ENCODE results near the gene DLGAP1. TPM values are rescaled to one million over a fixed set of nuclear protein-coding genes. Genes with fewer than 3 reads are reported as not detected.

Gene DLGAP1
- total and polyA plus RNA-seq, 3 experiments from 2014 or later: 0.07 to 0.46 TPM; not detected in 1

DNA sequence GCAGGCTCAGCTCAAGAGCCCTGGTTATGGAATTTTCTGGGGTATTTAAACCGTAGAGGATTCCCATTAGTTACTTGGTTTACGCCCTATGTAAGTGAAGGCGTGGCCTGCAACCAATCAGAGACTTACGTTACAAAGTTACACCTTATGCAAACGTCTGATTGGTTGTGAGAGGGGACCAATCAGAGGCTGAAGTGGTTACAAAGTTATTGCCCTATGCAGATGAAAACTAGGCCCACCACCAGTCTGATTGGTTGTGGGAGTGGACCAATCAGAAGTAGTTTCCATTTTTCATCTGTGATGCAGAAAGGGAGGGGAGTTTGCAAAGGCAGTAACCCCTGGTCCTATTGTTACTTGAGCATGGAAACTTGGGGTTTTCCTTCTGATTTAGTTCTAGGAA, 49.1 kb downstream of the DLGAP1 start:
- no peaks in the 10 kb centered on the region for H3K27me3 ChIP-seq (ENCODE audit: insufficient read depth, low read length, poor library complexity, severe bottlenecking)
- H3K4me3 ChIP-seq (ENCODE audit: low read length): no peak overlapping the region
- ChIA-PET POLR2A (no interaction called here), CTCF (no interaction called here)
- no peak overlapping the region for H3K27ac ChIP-seq (ENCODE audit: low read depth, low read length)
- no peaks in the 10 kb centered on the region for H3K36me3 ChIP-seq (ENCODE audit: insufficient read depth, low read length)
- Mint-ChIP-seq H3K36me3 (no peaks in the 10 kb centered on the region), H3K27ac (no peak overlapping the region), H3K4me3 (no peak overlapping the region), H3K27me3 (no peaks in the 10 kb centered on the region), H3K4me1 (no peaks in the 10 kb centered on the region), H3K9me3 (peaks cover 2 to 11% (median 4%) of the 10 kb centered on the region in 5 donors)
- no peaks in the 10 kb centered on the region for H3K9me3 ChIP-seq (ENCODE audit: low read length)
- DNase-seq: no peak
- H3K4me1 ChIP-seq (ENCODE audit: insufficient read depth, low read length): no peaks in the 10 kb centered on the region

DNA sequence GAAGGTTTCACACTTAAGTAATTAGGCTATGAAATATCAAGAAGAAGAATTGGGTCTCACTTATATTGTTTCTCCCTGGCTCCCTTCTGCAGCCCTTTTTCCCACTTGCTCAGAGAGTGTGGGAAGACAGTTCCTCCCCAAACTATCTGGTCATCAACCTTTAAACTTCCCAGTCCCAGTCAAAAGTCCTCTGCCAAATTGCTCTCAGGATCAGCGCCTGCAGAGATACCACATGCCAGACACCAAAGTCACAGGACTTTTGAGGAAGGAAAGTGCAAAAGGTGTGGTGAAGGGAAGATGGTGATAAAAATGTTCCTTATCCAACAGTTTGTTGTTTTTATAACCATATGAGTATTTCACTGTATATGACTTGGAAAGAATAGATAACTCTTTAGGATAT, 51.3 kb downstream of the DLGAP1 start:
- H3K4me3 Mint-ChIP-seq: no peak overlapping the region
- no peaks in the 10 kb centered on the region for H3K36me3 ChIP-seq (ENCODE audit: insufficient read depth, low read length)
- no peaks in the 10 kb centered on the region for H3K27me3 Mint-ChIP-seq
- H3K4me1 ChIP-seq (ENCODE audit: insufficient read depth, low read length): no peaks in the 10 kb centered on the region
- no peak overlapping the region for H3K27ac ChIP-seq (ENCODE audit: low read depth, low read length)
- H3K27ac Mint-ChIP-seq: peak overlapping the region in 1 of 8 donors; percentile 50
- ChIA-PET POLR2A (no interaction called here), CTCF (no interaction called here)
- no peak overlapping the region for H3K4me3 ChIP-seq (ENCODE audit: low read length)
- peaks cover 2 to 12% (median 8%) of the 10 kb centered on the region in 5 donors for H3K9me3 Mint-ChIP-seq
- DNase-seq: no peak
- no peaks in the 10 kb centered on the region for H3K36me3 Mint-ChIP-seq
- H3K4me1 Mint-ChIP-seq: no peaks in the 10 kb centered on the region
- no peaks in the 10 kb centered on the region for H3K9me3 ChIP-seq (ENCODE audit: low read length)
- no peaks in the 10 kb centered on the region for H3K27me3 ChIP-seq (ENCODE audit: insufficient read depth, low read length, poor library complexity, severe bottlenecking)

DNA sequence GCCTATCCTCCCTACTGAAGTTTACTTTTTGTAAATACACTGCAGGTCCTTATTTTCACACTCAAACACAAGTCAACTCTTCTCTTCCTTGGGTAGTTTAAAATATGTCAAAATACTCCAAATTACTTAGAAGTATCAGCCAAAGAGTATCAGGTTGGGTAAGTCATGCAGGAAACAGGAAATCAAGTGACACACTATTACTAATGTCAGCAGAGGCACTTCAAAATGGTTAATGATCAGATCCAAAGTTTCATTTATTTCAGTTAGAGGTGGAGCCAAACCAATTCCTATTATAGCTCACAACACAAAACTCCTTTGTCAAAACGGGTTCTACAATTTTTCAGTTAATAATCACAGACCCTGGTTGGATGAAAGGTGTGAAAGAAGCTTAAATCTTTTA, 54.2 kb downstream of the DLGAP1 start:
- Histone ChIP-seq H3K36me3 (ENCODE audit: insufficient read depth, low read length) (no peaks in the 10 kb centered on the region), H3K9me3 (ENCODE audit: low read length) (no peaks in the 10 kb centered on the region), H3K27me3 (ENCODE audit: insufficient read depth, low read length, poor library complexity, severe bottlenecking) (no peaks in the 10 kb centered on the region), H3K4me3 (ENCODE audit: low read length) (no peak overlapping the region), H3K27ac (ENCODE audit: low read depth, low read length) (no peak overlapping the region), H3K4me1 (ENCODE audit: insufficient read depth, low read length) (no peaks in the 10 kb centered on the region)
- Mint-ChIP-seq H3K4me1 (no peaks in the 10 kb centered on the region), H3K27me3 (no peaks in the 10 kb centered on the region), H3K4me3 (no peak overlapping the region), H3K27ac (no peak overlapping the region), H3K9me3 (peaks cover 0 to 13% (median 8%) of the 10 kb centered on the region in 5 donors), H3K36me3 (no peaks in the 10 kb centered on the region)
- ChIA-PET POLR2A (no interaction called here), CTCF (no interaction called here)
- DNase-seq: no peak

DNA sequence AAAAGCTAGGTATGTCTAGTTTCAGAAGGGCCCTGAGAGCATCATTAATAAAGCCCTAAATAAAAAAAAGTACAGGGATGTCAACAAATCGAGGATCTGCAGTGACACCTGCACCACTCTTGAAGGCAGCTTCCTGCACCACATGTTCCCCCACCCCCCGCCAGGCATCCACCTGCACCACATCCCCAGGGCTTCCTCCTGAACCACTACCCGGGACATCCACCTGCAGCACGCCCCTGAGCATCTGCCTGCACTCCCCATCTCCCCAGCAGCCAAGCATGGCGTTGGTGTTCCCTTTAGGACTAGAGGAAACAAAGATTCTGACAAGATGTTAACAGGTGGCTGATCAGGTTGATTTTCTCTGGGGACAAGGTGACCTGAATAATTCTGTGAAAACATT, 55.2 kb downstream of the DLGAP1 start:
- Histone ChIP-seq H3K4me1 (ENCODE audit: insufficient read depth, low read length) (no peaks in the 10 kb centered on the region), H3K4me3 (ENCODE audit: low read length) (no peak overlapping the region), H3K9me3 (ENCODE audit: low read length) (no peaks in the 10 kb centered on the region), H3K27me3 (ENCODE audit: insufficient read depth, low read length, poor library complexity, severe bottlenecking) (no peaks in the 10 kb centered on the region), H3K27ac (ENCODE audit: low read depth, low read length) (no peak overlapping the region), H3K36me3 (ENCODE audit: insufficient read depth, low read length) (no peaks in the 10 kb centered on the region)
- no peaks in the 10 kb centered on the region for H3K36me3 Mint-ChIP-seq
- DNase-seq: no peak
- CTCF ChIA-PET: no interaction called here
- H3K27ac Mint-ChIP-seq: no peak overlapping the region
- H3K9me3 Mint-ChIP-seq: peaks cover 0 to 9% (median 3%) of the 10 kb centered on the region in 5 donors
- no peak overlapping the region for H3K4me3 Mint-ChIP-seq
- H3K4me1 Mint-ChIP-seq: no peaks in the 10 kb centered on the region
- POLR2A ChIA-PET: no interaction called here
- H3K27me3 Mint-ChIP-seq: no peaks in the 10 kb centered on the region

DNA sequence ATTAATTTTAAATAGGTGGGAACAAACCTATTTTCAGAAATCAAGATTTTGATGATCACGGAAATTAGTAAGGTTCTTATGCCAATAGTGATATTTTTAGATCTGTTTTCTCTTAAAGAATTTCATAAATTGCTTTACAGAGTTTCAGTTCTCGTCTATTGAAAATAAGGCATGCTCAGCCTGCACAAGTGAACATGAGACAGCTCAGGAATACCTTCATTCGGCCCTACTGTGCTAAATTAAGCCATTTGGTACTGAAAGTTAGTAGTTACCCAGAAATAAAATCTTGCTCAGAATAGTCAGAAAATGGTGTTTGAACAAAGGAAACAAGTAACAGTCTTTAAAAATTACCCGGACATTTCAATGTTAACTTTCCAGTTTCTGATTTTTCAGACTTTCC, 60.4 kb downstream of the DLGAP1 start:
- no peak overlapping the region for H3K4me3 ChIP-seq (ENCODE audit: low read length)
- ChIA-PET POLR2A (no interaction called here), CTCF (no interaction called here)
- no peaks in the 10 kb centered on the region for H3K4me1 ChIP-seq (ENCODE audit: insufficient read depth, low read length)
- Mint-ChIP-seq H3K36me3 (no peaks in the 10 kb centered on the region), H3K27me3 (no peaks in the 10 kb centered on the region), H3K4me3 (no peak overlapping the region), H3K27ac (no peak overlapping the region), H3K4me1 (no peaks in the 10 kb centered on the region), H3K9me3 (peaks cover 2 to 8% (median 8%) of the 10 kb centered on the region in 5 donors)
- no peaks in the 10 kb centered on the region for H3K36me3 ChIP-seq (ENCODE audit: insufficient read depth, low read length)
- DNase-seq: no peak
- no peaks in the 10 kb centered on the region for H3K9me3 ChIP-seq (ENCODE audit: low read length)
- H3K27ac ChIP-seq (ENCODE audit: low read depth, low read length): no peak overlapping the region
- H3K27me3 ChIP-seq (ENCODE audit: insufficient read depth, low read length, poor library complexity, severe bottlenecking): no peaks in the 10 kb centered on the region

DNA sequence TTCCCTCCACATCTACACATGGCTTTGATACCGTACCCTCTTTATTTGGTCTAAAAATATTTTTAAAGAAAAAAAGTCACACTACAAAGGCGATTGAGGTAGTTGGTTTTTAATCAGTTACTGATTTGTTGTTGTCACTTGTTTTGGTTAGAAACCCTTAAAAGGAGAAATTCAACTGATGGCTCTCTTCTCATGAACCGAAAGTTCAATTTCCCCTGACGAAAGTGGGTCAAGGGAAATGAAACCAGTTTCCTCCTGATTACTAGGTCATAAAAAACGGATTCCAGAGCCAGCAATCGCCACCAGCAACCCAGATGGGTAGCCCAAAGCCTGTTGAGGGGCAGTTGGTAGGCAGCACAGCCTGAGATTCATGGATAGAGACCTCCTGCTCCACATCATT, 63.2 kb downstream of the DLGAP1 start:
- Histone ChIP-seq H3K4me3 (ENCODE audit: low read length) (no peak overlapping the region), H3K27ac (ENCODE audit: low read depth, low read length) (no peak overlapping the region), H3K9me3 (ENCODE audit: low read length) (no peaks in the 10 kb centered on the region), H3K4me1 (ENCODE audit: insufficient read depth, low read length) (no peaks in the 10 kb centered on the region), H3K27me3 (ENCODE audit: insufficient read depth, low read length, poor library complexity, severe bottlenecking) (no peaks in the 10 kb centered on the region), H3K36me3 (ENCODE audit: insufficient read depth, low read length) (no peaks in the 10 kb centered on the region)
- H3K36me3 Mint-ChIP-seq: no peaks in the 10 kb centered on the region
- no peak for DNase-seq
- no peak overlapping the region for H3K4me3 Mint-ChIP-seq
- no peaks in the 10 kb centered on the region for H3K27me3 Mint-ChIP-seq
- peaks cover 3 to 10% (median 8%) of the 10 kb centered on the region in 5 donors for H3K9me3 Mint-ChIP-seq
- no peaks in the 10 kb centered on the region for H3K4me1 Mint-ChIP-seq
- ChIA-PET CTCF (no interaction called here), POLR2A (no interaction called here)
- peak overlapping the region in 1 of 8 donors; percentile 58 for H3K27ac Mint-ChIP-seq

DNA sequence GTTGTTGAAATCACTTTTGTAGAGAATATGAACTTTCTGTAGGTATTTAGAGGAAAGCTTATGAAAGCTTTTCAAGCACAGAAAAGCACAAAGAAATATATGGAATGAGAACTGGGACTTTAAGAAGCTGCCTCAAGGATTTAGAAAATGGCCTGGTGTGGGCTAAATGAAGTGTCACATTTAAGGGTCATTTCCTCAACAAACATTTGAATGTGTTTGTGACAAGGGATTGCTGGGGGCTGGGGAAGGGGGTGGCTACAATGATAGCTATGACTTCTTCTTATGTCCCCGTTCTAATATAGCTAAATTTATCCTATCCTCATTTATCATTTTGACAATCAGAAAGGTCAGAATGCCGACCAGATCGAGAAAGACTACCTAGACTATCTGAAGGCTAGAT, 69.2 kb downstream of the DLGAP1 start:
- no peaks in the 10 kb centered on the region for H3K4me1 Mint-ChIP-seq
- no peaks in the 10 kb centered on the region for H3K36me3 Mint-ChIP-seq
- Histone ChIP-seq H3K9me3 (ENCODE audit: low read length) (no peaks in the 10 kb centered on the region), H3K36me3 (ENCODE audit: insufficient read depth, low read length) (no peaks in the 10 kb centered on the region), H3K4me1 (ENCODE audit: insufficient read depth, low read length) (no peaks in the 10 kb centered on the region), H3K4me3 (ENCODE audit: low read length) (no peak overlapping the region), H3K27me3 (ENCODE audit: insufficient read depth, low read length, poor library complexity, severe bottlenecking) (no peaks in the 10 kb centered on the region), H3K27ac (ENCODE audit: low read depth, low read length) (no peak overlapping the region)
- ChIA-PET POLR2A (no interaction called here), CTCF (no interaction called here)
- no peaks in the 10 kb centered on the region for H3K27me3 Mint-ChIP-seq
- H3K4me3 Mint-ChIP-seq: no peak overlapping the region
- H3K27ac Mint-ChIP-seq: no peak overlapping the region
- DNase-seq: no peak
- H3K9me3 Mint-ChIP-seq: peaks cover 3 to 11% (median 8%) of the 10 kb centered on the region in 5 donors

DNA sequence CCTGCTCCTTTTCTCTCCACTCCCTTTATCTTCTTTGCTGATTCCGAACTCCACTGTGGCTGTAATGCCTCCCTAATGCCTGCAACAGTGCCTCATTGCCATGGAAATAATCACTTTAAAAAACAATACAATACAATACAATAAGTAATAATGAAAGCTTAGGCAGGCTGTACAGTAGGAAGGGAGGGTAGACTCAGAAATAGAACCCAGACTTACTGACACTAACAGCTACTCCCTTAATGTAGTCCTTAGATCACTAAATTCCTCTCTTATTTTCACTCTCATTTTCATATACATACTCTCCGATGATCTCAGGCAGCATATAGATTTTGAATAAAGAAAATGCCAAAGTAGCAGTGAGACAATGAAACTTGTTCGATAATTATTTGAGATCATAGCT, 70.2 kb downstream of the DLGAP1 start:
- Mint-ChIP-seq H3K27ac (peak overlapping the region in 1 of 8 donors; percentile 2), H3K27me3 (no peaks in the 10 kb centered on the region), H3K36me3 (no peaks in the 10 kb centered on the region), H3K4me3 (no peak overlapping the region), H3K4me1 (no peaks in the 10 kb centered on the region), H3K9me3 (peaks cover 3 to 16% (median 8%) of the 10 kb centered on the region in 5 donors)
- Histone ChIP-seq H3K27me3 (ENCODE audit: insufficient read depth, low read length, poor library complexity, severe bottlenecking) (no peaks in the 10 kb centered on the region), H3K4me3 (ENCODE audit: low read length) (no peak overlapping the region), H3K4me1 (ENCODE audit: insufficient read depth, low read length) (no peaks in the 10 kb centered on the region), H3K36me3 (ENCODE audit: insufficient read depth, low read length) (no peaks in the 10 kb centered on the region), H3K9me3 (ENCODE audit: low read length) (no peaks in the 10 kb centered on the region), H3K27ac (ENCODE audit: low read depth, low read length) (no peak overlapping the region)
- ChIA-PET CTCF (no interaction called here), POLR2A (no interaction called here)
- DNase-seq: no peak

DNA sequence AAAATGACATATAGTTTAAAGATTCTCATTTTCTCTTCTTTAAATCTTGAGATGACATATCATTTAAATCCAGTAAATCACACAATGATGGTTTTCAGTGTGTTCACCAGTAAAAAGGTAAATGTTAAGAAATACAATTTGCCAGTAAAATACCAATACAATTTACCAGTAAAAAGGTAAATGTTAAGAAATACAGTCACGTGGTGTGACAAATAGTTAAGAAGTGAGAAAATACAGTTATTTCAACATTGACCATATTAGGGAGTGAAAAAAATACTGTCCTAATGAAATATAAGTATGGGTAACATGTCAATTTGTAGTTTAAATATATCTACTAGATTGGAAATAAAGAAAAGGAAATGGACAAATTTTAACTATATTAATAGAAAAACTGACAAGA, 80.5 kb downstream of the DLGAP1 start:
- CTCF ChIA-PET: no interaction called here
- H3K36me3 Mint-ChIP-seq: no peaks in the 10 kb centered on the region
- no peaks in the 10 kb centered on the region for H3K27me3 ChIP-seq (ENCODE audit: insufficient read depth, low read length, poor library complexity, severe bottlenecking)

More for the DNA sequence above, 80.5 kb downstream of the DLGAP1 start:
- no peaks in the 10 kb centered on the region for H3K4me1 Mint-ChIP-seq
- H3K27me3 Mint-ChIP-seq: no peaks in the 10 kb centered on the region
- POLR2A ChIA-PET: no interaction called here
- no peak overlapping the region for H3K27ac ChIP-seq (ENCODE audit: low read depth, low read length)
- no peak overlapping the region for H3K4me3 Mint-ChIP-seq
- no peaks in the 10 kb centered on the region for H3K4me1 ChIP-seq (ENCODE audit: insufficient read depth, low read length)
- no peak for DNase-seq
- no peaks in the 10 kb centered on the region for H3K36me3 ChIP-seq (ENCODE audit: insufficient read depth, low read length)
- H3K9me3 ChIP-seq (ENCODE audit: low read length): no peaks in the 10 kb centered on the region
- H3K9me3 Mint-ChIP-seq: peaks cover 0 to 11% (median 4%) of the 10 kb centered on the region in 5 donors
- no peak overlapping the region for H3K4me3 ChIP-seq (ENCODE audit: low read length)
- no peak overlapping the region for H3K27ac Mint-ChIP-seq

Data from CD8-positive, alpha-beta memory T cell (primary cell).